ENCODE data around the gene SYNDIG1.

GRCh38 chr20:24465730-24466129 lies 3.7 kb upstream of the SYNDIG1 start:
- TF ChIP-seq CTCF (IDR thresholded peaks at IDR 0.05) (no peak), POLR2A (IDR thresholded peaks at IDR 0.05) (no peak)

Data from tibial nerve (tissue), 3 donors.